ENCODE data around the gene CEP68.

The CEP68 gene

DNA sequence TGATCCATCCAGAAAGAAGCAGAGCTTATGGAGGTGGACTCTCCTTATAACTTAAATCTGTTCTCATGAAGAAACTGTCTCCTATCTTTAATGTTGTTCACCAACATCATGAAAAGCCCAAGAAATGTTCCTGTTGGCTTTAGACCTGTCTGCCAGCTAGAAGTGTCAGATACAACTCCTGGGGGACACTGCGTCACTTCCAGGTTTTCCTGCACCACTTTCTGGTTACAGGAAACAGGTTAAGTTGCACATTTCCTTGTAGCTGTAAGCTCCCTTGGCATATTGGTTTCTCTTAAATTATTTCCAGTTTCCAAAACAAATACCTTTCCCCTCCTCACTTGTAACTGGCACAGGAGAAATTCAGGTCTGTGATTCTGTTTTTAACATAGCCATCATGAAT lies 2.9 kb downstream of the CEP68 start:
- no peak for DNase-seq

DNA sequence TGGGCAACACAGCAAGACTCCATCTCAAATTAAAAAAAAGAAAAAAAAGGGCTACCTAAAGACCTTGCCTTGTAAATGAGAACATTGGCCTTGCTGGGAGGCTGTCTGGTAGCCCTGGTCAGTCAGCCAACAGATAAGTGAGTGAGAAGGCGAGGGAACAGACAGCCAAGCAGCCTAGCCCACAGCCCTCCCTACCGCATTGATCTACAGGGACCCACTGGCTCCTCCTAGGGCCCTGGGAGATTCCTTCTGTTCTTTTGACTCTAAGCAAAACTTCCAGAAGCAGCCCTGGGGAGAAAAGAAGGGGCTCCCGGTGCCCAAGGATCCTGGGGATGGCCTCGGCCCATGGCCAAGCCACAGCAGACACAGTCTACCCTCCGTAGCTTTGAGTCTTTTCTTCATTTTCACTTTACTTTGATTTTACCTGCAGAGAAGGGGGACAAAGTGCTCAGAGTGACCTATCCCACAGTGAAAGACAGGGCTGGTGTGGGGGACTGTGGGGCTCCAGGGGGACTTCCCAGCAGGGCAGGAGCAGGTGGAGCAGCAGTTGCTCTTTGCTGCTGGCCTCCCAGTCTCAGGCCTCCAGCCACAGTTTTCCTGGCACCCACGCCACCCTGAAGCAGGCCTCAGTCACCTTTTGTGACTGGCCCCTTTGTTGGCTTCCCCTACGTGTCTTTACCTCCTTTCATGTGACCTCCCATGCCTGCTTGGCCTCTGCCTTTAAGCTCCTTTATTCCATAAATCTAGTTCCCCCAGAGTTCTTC lies 5.1 kb downstream of the CEP68 start:
- no peak for DNase-seq

DNA sequence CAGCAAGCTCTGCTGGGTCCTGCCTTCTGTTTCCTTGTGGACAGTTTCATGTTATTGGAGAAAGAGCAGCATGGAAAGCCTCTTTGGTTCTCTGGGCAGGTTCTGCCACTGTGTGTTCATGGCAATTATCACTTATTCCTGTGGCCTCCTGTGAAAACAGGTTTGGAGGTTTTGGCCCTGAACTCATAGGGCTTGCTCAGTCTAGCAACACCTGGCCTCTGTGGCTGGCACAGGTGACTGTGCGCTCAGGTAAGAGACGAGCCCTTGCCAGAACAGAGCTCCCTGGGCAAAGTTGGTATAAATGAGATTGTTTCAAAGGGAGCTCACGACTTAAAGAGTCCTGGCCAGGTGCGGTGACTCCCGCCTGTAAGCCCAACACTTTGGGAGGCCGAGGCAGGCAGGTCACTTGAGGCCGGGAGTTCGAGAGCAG lies 5.7 kb downstream of the CEP68 start:
- DNase-seq: no peak

DNA sequence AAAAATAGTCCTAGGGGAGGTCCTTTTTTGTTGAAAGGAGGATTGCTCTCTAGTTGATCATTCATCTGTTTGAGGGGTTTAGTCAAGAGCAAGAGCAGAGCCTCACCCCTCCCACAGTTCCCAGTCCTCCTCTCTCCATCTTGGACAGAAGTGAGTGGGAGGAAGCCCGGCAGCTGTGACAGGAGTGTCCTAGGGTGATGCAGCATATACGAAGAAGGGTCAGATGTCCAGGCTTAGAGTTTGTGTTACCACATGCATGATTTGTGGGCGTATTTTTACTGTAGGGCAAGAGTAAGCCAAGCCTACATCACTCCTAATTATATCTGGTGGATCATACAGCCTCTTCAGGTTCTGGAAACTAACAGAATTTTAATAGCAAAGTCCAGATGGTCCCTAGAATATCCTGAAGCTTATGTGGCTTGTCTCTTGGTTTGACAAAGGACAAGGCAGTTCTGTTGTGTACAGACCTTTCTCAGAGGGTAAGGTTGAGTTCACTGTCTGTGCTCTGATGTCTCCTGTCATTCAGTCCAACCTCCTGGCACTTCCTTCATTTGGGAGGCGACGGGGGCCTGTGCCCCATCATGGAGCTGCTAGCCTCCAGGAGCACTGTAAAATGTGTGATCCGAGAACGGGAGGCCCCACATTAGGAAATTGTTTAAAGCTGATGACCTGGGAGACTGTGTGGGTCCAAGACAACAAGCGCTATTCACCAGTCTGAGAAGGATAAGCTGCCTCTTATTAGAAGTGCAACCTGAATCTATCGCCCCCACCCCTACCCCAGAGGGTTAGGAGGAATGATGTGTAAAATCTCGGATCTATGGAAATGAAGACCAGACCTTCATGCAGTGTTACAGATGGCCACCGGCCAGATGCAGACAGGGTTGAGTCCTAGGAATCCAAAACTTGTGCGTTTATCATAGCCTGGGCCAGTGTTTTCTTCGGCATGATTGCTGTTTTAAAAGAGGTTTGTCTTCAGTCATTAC lies 6.9 kb downstream of the CEP68 start:
- no peak for DNase-seq

DNA sequence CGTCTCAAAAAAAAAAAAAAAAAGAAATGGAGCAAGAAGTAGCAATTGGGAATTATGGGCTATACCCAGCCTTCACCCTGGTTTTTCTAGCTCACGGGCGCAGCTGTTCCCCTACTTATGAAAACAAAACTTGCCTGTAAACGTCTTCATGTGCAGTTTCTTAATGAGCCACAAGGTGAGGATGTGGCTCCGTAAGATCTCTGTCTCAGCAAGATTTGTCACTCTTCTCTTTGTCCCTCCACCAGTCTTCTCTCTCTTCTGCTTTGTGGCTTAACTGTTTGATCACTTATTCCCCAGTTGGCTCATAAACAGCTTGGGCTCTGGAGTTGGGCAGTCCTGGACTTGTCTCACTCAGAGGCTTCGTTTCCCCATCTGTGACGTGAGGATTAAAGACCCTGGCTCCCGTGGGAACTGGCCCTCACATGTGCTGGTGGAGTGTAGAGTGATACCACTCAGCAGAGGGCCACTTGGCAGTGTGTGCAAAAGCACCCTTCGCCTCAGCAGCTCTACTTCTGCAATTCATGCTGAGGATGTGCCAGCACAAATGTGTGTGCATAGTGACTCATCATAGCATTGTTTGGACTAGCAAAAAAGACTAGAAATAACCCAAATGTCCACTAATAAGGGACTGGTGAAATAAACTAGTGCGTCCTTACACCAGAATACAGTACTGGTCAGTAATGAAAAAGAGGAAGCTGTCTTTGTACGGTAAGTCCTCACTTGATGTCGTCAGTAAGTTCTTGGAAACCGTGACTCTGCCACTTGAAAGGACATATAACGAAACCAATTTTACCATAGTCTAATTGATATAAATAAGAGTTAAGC lies 8.7 kb downstream of the CEP68 start:
- DNase-seq: peak; percentile 63 to 94

DNA sequence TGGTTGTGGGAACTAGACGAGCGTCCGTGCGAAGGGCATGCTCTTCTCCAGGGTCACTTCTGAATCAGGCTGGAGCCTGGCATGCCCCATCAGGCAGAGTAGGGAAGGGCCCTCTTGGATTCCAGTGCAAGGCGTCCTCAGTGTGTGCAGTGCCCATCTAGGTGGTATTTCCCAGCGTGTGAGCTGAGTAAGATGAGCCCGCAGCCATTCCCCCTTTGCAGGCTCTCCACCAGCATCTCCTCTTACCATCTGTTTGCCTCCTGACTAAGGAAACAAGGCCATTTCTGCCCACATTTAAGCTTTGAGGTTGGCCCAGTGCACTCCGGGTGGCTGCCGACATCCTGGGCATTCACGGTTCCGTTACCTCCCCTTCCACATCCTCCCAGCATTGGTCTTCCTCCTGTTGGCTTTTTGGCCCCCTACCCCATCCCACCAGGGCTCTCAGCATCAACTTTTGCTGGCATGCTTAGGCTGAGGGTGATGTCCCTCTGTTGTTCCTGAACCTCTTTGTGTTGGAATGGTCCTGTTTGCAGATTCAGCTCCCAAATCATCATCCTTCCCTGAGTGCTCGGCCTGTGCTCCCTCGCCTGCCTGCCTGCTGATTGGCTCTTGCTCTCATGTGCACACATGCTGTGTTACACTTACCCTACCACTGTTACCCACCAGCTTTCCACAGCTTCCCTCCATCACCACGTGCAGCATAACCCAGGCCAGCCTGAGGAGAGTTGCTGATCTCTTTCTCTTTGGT lies 11.8 kb downstream of the CEP68 start:
- DNase-seq: no peak

DNA sequence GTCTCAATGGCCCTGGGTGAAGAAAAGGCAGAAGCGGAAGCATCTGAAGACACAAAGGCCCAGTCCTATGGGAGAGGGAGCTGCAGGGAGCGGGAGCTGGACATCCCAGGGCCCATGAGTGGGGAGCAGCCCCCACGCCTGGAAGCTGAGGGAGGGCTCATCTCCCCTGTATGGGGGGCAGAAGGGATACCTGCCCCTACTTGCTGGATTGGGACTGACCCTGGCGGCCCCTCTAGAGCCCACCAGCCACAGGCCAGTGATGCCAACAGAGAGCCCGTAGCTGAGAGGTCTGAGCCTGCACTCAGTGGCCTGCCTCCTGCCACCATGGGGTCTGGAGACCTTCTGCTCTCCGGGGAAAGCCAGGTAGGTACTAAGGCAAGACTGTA lies 13.2 kb downstream of the CEP68 start:
- DNase-seq: no peak

DNA sequence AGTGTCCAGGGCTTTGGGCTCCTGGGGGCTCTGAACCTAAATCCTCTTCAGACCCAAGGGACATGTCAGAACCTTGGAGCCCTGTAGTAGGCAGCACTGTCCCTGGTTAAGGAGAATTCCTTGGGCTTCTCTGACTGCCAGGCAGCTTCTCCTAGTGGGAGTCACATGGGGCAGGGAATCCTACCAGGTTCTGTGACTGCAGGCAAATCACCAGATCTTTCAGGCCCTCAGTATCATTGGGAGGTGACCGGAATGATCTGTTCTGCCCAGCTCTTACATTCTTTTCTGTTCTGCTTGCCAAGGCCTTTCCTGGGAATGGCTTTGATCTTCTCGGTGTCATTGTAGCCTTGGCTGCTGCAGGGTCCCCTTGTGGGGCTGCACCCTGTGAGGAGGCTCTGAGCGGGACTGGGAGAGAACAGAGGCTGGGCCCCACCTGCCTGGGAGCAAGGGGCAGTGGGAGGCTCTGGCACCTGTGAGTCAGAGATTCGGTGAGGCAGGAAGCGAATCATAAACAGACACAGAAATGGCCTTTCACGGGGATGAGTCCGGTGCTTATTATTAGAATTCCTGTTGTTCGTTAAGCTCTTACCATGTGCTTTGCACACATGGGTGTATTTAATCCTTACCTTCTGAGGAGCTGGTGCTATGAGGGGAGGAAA lies 14.1 kb downstream of the CEP68 start:
- DNase-seq: no peak

DNA sequence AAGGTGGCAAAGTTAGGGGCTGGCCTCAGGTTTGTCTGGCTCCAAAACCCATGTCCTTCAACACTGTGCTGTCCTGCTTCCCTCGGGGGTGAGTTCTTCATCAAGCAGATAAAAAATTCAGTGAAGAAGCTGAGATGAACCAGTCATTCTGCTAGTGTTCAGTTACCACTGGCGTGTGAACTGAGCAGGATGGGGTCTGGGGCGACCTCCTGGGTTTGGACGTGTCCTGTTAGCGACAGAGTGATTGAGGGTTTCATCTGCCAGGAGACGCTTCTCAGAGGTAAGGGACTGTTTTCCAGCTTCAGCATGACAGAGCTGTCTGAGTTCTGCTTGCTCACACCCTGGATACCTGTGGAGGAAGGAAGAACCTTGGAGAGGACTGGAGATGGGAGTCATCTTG lies 14.6 kb downstream of the CEP68 start:
- DNase-seq: no peak

DNA sequence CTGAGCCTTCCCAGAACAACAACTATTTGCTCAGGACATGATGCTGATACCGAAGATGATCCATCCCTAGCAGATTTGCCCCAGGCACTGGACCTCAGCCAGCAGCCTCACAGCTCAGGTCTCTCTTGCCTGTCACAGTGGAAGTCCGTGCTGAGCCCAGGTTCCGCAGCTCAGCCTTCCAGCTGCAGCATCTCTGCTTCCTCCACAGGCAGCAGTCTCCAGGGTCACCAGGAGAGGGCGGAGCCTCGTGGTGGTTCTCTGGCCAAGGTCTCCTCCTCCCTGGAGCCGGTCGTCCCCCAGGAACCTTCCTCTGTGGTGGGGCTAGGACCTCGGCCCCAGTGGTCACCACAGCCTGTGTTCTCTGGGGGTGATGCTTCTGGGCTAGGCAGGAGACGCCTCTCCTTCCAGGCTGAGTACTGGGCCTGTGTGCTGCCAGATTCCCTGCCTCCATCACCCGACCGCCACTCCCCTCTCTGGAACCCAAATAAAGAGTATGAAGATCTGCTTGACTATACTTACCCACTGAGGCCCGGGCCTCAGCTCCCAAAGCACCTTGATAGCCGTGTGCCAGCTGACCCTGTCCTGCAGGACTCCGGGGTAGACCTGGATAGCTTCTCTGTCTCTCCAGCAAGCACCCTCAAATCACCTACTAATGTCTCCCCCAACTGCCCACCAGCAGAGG lies 15.4 kb downstream of the CEP68 start:
- DNase-seq: no peak

DNA sequence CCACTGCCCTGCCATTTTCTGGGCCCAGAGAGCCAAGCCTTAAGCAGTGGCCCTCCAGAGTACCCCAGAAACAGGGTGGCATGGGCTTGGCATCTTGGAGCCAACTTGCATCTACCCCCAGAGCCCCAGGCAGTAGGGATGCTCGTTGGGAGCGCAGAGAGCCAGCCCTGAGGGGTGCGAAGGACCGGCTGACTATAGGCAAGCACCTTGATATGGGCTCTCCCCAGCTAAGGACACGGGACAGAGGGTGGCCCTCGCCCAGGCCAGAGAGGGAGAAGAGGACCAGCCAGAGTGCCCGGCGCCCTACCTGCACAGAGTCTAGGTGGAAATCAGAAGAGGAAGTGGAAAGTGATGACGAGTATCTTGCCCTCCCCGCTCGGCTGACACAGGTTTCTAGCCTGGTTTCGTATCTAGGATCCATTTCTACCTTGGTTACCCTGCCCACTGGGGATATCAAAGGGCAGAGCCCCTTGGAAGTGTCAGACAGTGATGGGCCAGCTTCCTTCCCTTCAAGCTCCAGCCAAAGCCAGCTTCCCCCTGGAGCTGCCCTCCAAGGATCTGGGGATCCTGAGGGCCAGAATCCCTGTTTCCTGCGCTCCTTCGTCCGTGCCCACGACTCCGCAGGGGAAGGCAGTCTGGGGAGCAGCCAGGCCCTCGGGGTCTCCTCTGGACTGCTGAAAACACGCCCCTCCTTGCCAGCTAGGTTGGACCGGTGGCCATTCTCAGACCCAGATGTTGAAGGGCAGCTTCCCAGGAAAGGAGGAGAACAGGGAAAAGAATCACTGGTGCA lies 16.2 kb downstream of the CEP68 start:
- DNase-seq: no peak

DNA sequence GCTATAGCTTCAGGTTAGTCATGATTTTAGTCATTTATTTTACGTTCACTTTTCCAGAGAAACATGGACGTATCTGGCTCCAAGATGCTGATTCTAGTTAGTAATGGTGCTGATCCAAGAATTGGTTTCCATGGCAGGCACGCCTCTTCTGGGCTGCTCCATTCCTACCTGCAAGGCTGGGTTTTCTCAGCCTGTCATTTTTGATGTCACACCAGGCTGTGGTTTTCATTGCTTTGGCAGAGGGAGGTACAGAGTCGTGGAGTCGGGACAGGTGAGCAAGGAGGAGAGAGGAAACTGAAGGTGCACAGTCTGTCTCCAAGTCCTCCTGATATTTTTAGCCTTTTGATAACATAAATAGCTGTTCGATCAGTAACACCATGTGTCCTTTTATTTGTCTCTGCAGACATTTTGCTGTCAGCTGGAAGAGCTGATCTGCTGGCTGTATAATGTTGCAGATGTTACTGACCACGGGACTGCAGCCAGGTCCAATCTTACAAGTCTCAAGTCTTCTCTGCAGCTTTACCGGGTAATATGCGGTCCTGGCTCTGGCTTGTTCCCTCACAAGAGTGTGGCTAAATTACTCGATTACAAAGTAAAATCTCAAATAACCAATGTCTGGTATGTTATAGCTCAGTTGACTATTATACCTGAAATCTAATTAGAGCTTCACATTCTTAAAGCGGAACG lies 17.8 kb downstream of the CEP68 start:
- no peak for DNase-seq

DNA sequence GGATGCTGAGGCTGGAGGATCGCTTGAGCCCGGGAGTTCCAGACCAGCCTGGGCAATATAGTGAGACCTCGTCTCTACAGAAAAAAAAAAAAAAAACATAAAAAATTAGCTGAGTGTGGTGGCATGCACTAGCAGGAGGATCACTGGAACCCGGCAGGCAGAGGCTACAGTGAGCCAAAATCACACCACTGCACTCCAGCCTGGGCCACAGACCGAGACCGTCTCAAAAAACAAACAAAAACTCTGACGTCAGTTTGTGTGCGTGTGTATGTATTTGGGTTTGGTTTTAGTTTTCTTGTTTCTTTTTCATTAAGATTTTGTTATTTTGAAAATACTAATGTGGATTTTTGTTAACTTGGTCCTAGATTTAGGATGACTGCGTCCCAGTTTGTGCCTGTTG lies 19.0 kb downstream of the CEP68 start:
- DNase-seq: no peak

DNA sequence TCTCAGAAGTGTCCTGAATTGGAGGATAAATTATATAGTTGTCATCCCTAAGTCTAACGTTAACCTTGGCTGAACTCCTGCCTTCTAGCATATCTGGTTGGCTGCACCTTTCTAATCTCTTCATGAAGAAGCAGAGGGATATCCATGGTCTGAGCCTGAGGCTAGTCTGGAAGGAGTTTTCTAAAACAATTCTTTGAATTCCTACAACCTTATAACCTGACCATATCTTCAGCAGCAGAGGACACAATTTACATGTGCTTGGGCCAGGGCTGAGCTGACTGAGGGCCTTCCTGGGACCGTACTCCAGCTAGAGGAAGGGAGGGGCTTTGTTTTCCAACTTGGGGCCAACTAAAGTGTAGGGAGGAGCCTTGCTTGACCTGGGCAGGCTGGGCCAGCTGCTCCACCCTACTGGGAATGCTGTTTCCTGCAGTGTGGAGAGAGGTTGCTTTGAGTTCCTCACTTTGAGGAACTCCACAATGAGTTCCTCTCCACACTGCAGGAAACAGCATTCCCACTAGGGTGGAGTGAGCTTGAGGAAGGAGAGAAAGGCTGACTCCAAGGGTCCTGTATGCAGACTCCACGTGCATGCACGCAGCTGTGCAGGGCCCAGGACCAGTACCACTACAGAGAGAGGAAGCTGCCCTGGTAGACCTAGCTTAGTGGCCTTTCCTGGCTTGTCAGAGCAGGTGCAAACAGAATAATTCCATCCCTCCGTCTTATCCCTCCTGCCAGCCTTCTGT lies 19.6 kb downstream of the CEP68 start:
- DNase-seq: no peak

DNA sequence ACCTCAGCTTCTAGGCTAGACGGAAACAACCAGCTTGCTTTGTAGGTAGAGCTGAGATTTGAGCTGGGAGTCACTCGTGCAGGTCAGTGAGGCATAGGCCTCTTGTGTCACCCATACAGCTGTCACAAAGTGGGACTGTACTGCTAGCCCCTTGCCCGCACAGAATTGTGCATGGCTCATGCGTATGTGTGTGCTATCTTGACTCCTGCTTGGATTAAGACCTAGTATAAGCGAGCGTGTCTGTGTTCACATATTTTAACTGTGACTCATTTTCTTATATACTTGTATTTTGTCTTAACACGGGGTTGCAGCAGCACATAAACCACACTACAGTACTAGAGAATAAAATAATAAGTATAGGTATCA lies 20.1 kb downstream of the CEP68 start:
- DNase-seq: no peak

DNA sequence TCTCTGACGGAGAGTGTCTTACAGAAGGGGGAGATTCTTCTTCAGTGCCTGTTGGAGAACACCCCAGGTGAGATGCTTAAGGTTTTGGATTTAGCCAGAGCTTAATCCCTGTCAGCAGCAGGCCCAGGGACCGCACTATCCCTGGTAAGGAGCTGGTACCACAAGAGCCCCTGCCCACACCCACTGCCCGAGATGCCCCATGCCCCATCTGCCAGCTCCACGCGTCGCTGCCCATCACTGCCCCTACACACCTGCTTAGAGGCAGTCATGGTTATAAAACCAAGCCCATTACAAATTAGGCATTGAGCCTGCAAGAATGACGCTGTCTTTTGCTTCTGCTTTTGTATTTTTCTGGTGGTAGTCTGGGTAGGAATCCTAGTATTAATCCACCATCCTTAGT lies 21.7 kb downstream of the CEP68 start:
- DNase-seq: no peak

DNA sequence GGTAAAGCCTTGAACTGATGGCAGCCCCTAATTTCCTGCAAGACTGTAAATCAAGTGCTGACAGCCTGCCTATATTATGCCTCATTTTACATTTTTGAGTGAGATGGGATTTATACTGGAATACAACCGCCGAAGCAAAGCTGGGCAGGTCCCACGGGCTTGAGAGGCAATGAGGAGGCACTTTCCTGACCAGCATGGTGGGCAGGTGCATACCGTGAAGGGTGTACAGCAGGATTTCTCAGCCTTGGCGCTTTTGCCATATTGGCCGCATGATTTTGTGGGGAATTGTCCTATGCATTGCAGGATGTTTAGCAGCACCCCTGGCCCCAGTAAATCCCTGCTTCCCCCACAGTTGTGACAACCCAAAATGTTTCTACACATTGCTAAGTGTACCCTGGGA lies 22.8 kb downstream of the CEP68 start:
- no peak for DNase-seq

DNA sequence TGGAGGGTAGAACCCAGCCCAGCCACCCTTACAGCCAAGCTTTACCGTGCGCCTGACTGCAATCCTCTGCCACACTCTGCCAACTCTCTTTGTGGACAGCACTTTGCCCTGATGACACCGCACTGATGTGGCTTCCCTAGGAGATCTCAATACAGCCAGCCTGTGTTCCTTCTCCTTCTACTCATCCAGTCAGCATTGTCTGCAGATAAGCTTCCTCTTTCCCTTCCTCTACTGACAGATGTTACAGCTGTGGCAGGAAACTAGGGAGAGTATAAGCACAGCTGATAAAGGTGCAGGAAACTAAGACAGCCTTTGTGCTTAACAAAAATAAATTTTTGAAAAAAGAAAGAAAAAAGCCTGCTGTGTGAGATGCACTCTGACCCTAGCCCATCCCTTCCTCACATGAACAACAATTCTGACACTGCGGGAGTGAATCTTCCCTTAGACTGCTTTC lies 25.0 kb downstream of the CEP68 start:
- DNase-seq: peak in 1 of 2 donors; percentile 100

DNA sequence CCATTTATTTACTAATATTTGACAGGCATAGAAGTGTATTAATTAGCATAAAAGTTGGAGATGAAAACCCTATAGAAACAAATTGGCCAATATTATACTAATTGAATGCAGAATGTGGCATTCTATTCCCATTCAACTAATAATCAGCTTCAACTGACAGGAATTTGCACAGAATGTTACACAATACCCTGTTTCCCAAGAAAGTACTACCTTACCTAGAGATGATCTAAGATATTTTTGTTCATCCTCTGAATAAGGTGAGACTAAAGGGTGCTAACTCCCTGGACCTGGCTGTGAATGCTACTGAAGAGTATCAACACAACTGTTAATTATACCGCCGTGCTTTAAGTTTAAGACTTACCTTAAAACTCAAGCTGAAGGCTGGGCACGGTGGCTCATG lies 28.9 kb downstream of the CEP68 start:
- no peak for DNase-seq

Data from bone marrow (tissue), 2 donors.